HG03039 (cell line): ENCODE data around the gene HILPDA.
"Not testable (repeated sequence)": the region's sequence is repeated elsewhere in the genome, so short reads cannot be mapped to it uniquely, and the experiment has no call there.

Experiments
- ATAC-seq: cut with Tn5 transposase; IDR thresholded peaks from one replicate; pipeline ENCODE4 v1.9.1; 2021; ENCODE audit warnings: mild to moderate bottlenecking, moderate library complexity; ENCODE audit not compliant: unreplicated experiment

The HILPDA gene

DNA sequence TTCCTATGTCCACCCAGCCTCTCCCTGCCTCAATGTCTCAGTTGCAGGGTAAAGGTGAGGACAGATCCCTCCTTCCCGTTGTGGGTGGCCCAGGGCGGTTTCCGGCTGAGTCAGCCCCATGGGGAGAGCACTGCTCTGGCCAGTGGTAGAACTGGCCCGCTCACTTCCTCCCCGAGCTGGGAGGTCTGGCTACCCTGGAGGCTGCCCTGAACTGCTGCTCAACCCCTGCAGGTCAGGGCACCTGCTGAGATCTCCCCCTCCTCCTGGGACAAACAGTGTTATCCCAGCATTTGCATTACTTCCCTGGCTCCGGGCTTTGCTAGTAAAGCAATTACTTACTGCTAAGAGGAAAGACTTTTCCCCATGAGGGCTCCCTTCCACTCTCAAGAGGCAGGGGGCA lies 24.5 kb upstream of the HILPDA start:
- ATAC-seq, result no peak

DNA sequence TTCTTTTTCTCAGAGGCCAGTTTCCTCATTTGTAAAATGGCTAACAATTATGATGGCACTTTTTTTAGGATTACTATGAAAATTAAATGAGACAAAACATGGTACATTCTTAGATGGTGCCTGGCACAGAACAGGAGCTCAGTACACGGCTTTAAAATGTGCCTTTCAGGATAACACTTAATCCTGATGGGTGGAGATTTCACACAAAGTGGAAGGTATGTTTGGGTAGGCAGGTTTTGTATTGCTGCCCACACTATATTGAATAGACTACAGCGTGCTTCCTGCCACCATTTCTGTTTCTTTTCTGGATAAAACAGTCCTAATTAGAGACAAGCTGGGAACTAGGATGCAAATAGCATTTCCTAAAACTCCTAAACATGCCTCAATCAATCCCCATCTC lies 23.9 kb upstream of the HILPDA start:
- no peak for ATAC-seq

DNA sequence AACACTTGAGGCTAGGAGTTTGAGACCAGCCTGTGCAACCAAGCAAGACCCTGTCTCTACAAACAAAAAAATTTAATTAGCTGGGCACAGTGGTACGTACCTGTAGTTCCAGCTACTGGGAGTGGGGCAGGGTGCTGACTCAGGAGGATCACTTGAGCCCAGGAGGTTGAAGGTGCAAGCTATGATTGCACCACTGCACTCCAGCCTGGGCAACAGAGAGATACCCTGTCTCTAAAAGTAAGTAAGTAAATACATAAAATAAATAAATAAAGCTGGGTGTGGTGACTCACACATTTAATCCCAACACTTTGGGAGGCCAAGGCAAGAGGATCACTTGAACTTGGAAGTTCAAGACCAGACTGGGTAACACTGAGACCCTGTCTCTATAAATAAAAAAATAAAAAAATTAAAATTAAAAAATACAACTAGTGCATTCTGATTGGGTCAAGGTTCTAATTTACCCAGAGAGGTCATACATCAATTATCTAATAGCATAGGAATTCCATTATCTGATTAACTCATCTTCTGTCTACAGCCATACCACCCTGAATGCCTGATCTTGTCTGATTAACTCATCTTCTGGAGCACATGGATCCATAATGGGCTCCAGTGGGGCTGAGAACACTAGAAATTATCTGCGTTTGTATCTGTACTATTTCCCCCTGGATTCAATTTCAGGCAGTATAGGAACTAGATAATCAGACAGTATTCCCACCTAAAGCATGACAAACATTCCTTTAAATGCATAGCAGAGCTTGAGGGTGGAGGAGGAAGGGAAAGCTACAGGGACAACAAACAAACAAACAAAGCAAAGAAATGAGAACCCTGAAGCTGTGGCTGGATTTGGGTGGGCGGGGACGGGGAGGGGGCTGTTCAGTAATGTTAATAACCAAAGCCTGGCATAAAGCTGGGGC lies 21.0 kb upstream of the HILPDA start:
- no peak for ATAC-seq

DNA sequence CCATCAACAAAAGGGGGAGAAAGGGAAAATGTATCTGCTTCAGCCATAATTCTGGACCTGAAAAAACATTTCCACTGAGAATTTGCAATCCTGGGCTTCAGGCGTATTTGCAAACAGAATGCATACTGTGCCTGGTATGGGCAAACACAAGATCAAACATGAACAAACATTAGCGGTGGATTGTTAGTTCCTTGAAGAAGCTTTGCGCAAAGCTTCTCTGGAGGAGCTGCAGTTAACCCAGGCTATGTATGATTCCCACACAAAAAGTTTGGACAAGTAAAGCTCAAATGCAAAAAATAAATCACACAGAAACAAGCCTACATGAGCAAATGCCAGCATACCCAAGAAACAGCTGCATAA lies 20.4 kb upstream of the HILPDA start:
- ATAC-seq, result no peak

DNA sequence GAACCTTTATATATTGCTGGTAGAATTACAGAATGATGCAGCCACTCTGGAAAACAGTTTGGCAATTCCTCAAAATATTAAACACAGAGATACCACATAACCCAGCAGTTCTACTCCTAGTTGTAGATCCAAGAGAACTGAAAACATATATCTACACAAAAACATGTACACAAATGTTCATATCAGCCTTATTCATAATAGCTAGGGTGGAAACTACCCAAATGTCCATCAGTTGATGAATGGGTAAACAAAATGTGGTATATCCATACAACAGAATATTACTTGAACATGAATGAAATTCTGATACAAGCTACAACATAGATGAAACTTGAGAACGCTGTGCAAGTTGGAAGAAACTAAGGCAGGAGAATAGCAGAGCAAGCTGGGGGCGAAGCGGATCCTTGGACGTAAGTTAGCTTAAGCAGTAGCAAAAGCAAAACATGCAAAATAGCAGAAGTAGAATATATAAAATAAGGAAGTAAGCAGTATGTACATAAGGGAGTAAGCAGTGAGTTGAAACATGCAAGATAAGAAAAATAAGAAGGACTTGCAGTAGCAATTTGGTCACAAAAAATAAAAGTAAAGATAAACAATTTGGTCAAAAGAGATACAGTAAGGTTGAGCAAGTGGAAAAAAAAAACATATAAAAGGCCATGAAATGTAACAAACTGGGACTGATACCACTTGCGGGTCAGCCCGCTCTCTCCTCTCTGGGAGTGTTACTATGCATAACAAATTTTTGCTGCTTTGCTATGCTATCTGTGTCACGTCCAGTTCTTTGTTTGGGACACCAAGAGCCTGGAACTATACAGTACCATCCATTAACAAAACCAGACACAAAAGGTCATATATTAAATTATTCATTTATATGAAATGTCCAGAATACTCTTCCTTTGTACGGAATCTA lies 18.0 kb upstream of the HILPDA start:
- no peak for ATAC-seq

DNA sequence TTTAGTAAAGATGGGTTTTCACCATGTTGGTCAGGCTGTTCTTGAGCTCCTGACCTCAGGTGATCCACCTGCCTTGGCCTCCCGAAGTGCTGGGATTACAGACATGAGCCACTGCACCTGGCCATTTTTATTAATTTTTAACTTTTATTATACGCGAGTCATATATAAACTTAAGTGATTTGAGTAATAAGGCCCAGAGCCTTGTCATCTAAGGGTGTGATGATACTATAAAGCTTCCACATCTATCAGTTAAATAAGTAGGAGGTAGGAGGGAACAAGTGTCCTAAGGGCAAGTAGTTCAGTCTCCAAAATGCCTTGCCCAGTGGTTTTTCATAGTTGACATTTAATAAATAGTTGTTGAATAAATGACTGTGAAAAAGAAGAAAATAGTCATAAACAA lies 13.3 kb upstream of the HILPDA start:
- no peak for ATAC-seq

DNA sequence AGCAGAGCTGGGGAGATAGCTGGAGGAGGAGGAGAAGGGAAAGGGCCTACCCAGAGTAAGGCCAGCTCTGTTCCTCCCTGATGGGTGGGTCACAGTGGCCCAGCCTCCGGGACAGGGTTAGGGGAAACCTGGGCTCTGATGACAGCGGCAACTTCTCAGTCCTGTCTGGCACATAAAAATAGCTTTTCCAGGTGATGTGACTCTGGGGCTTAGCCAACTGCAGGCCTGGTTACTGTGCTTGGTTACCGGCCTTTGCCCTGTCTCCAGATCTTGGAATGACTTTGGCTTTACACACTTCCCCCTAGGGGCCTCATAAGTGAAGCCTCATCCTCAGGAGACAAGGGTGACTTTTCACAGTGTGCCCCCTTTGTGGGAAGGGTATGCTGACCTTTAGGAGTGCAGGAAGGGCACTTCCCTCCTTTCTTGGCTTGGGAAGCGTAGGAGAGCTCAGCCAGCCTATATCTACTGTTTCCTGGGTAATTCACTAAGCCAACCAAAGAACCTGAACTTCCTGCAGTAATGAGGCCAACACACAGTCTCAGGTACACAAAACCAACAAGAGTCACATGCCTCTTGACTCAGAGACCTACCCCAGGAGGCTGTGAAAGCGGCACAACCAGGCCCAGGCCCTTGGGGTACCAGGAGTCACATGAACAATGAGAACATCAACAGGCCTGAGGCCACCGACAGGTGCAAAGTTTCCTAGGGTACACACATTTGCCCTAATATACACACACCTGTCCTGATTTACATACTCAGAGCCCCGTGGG lies 11.7 kb upstream of the HILPDA start:
- ATAC-seq, result no peak

DNA sequence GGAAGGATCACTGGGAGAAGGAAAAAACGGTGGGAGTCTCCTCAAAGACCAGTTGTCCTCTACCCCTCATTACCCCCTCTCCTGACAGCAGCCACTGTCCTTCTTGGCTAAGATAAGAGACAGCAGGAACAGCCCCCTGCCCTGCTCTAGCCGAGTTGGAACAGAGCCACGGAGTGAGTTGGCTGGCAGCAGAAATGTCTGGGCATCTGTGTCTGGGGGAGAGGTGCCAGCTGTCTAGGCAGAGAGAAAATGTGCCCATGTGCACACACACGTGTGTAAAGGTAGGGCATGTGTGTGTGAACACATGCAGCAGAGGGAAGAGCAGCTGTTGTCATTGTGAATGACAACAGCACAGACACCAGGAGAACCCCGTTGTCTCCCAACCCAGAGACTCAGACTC lies 9.4 kb upstream of the HILPDA start:
- no peak for ATAC-seq

DNA sequence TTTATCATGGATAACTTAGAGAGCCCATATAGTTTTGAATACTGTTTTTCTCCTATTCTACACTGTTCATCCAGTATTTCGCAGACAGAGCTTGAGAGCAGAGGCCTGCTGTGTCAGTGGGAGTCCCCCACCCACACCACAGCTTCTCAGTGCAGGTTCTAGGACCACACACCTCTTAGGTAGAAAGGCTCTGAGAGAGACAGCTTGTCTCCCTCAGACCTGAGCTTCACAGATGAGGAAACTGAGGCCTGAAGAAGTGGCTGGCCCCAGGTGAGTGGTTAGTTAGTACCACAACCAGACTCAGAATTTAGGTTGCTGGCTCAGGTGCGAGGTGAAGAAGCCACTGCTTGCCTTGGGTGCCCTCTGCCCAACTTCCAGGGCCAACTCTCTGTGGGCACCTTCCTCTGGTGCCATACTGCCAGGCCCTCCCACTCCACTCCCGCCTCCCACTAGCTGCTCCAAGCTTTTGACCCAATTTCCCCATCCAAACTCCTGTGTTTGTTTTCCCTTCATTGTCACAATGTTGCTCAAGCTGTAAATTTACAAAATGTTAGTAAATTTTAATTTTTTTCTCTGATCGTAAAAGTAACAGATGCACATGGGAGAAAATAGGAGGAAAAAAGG lies 7.6 kb upstream of the HILPDA start:
- no peak for ATAC-seq

DNA sequence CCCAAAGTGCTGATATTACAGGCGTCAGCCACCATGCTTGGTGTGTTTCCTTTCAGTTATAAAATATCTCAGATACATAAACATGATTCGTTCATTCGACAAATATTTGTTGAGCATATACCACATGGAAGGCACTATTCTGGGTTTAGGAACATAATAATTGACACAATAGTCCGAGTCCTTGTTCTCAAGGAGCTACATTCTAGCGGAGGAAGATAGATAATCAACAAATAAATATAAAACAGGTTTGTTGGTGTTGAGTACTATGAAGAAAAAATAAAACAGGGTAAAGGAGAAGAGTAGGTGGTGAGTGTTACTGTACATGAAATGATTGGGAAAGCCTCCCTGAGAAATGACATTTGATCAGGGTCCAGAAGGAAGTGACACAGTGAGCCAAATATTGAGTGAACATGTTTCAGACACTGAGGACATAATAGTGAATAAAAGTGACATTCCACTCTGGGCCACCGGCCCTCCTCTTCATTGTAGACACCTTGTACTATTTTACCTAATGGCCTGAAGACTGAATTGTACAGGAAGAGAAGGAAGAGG lies 6.9 kb upstream of the HILPDA start:
- no peak for ATAC-seq

DNA sequence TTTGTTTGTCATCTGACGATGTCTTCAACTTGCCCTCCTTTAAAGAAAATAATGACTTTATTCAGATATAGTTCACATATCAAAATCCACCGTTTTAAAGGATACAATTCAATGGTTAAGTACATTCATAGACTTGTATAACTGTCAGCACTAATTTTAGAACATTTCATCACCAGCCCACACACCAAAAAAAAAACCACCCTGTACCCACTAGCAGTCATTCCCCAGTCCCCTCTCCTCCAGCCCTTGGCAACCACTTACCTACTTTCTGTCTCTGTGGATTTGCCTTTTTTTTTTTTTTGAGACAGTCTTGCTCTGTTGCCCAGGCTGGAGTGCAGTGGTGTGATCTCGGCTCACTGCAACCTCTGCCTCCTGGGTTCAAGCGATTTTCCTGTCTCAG lies 5.3 kb upstream of the HILPDA start:
- no peak for ATAC-seq

DNA sequence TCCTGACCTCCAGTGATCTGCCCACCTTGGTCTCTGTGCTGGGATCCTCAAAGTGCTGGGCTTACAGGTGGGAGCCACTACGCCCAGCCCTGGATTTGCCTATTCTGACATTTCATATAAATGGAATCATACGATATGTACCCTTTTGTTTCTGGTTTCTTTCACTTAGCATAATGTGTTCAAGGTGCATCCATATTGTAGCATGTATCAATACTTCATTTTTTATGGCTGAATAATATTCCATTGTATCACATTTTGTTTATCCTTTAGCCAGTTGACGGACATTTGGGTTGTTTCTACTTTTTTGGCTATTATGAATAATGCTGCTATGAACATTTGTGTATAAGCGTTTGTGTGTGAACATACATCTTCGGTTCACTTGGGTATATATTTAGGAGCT lies 4.8 kb upstream of the HILPDA start:
- ATAC-seq, result no peak

DNA sequence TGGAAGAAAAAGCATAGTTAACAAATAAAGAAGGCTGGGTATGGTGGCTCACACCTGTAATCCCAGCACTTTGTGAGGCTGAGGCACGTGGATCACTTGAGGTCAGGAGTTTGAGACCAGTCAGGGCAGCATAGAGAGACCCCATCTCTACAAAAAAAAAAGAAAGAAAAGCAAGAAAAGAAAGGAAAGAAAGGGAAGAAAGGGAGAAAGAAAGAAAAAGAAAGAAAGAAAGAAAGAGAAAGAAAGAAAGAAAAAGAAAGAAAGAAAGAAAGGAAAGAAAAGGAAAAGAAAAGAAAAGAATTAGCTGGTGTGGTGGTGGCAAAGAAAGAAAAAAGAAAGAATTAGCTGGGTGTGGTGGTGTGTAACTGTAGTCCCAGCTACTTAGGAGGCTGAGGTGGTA lies 3.1 kb upstream of the HILPDA start:
- no peak for ATAC-seq

DNA sequence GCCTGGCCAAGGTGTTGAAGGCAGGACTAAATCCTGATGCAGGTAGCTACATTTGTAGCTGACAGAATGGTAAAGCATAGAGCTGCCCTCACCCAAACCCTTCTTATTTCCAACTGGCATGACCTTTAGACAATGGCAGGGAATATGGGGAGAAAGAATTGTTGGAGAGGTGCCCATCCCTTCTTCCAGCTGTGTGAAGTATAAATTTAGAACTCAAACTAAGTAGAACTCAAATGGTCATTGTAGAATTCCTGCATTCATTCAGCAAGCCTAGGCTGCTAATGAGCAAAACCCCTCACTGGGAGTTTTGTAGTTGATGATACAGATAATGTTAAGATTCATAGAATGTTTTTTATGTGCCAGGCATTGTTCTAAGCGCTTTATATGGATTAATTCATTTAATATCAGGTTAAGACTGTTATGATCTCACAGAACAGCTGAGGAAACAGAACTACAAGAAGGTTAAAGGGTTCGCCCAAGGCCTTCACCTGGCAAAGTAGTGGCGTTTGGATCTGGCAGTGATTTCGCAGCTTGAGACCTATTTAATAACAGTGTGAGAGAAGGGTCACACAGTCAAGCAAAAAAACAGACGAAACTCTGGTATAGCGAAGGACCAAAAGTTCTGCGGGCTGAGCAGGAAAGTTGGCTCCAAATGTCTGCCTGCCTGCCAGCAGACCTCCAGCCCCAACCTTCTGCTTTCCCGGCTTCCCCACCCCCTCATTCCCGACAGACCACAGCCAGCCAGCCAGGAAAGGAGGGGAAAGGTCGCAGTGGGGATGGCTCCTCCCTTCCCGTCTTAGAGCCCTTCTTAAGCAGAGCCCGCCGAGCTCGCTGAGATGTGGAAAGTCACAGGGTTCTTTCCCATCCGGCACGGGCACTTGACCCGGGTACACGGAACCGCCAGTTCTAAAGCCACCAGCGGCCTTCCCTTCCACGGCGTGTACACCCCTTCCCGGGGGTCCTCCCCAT lies 1.6 kb upstream of the HILPDA start:
- ATAC-seq, result no peak

DNA sequence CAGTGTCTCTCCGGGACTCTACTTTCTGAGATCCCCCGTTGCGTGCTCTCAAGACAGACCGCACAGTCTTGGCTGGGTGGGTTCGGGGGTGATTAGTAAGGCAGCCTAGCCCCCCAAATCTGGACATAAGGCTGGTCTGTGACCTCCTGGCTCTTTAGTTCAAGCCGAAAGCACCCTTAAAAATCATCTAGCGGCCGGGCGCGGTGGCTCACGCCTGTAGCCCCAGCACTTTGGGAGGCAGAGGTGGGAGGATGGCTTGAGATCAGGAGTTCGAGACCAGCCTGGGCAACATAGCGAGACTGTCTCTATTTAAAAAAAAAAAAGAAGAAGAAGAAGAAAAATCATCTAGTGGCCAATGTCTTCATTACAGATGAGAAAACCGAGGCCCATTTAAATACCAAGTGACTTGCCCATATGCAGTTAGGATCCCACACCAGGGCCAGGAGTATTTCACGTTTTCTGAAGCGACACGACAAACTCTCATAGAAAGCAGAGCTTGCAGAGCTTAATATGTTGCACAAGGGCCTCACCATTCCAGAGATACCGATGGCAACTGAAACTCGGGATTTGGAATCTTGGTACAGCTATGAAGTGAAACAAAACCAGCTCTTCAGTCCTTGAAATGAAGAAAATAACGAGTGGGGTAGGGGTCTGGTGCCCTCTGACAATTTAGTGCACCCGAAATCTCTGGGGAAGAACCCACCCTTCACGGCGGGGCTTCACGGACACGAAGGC lies 703 bp upstream of the HILPDA start:
- no peak for ATAC-seq

DNA sequence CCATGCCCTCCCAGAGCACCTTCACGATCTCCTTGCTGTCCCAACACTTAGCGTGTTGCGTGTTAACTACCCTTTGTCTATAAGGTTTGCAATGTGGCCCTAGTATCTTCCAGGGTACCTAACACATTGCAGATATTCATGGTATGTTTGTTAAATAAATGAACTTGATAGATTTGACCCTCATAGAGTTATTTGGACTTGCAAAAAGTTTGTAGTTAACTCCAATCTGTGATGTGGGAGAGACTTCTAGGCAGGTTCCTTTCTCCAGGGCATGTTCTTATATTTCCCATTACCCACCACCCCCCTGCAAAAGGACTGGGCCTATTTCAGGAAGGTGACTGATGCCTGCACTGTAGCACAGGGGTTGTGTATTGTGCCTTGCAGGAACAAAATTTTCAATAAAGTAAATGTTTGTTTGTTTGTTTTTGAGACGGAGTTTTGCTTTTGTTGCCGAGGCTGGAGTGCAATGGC lies 612 bp downstream of the HILPDA start:
- no peak for ATAC-seq

DNA sequence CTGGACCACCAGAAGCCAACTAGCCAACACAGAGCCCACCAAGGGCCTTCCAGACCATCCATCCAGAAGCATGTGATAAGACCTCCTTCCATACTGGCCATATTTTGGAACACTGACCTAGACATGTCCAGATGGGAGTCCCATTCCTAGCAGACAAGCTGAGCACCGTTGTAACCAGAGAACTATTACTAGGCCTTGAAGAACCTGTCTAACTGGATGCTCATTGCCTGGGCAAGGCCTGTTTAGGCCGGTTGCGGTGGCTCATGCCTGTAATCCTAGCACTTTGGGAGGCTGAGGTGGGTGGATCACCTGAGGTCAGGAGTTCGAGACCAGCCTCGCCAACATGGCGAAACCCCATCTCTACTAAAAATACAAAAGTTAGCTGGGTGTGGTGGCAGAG lies 1.7 kb downstream of the HILPDA start:
- ATAC-seq, result not testable (repeated sequence)

DNA sequence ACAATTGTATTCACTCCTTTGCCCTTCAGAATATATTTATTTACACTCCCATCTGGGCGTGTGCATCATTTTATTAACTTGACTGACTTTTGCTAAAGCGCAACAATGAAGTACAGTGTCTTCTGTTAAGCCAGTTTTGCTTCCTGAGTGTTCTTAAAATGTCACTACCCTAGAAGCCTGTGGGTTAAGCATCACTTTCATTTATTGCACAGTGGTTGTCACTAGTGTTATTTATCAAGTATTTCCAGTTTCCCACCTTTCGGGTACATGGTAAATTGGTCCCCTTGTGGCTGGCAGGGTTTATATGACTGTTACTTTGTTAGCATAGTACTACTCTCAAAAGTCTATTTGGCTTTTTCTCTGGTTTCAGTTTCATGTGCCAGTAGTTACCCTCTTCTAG lies 3.3 kb downstream of the HILPDA start:
- no peak for ATAC-seq
